GM12878 (cell line): ENCODE results near the gene CRIM1. TPM values are rescaled to one million over a fixed set of nuclear protein-coding genes. Genes with fewer than 3 reads are reported as not detected.

Source experiments
- ATAC-seq: fragments of 200-7000 bp; cut with Tn5 transposase; 3 replicates; pipeline ENCODE4 v1.9.1; 2020; ENCODE audit warnings: mild to moderate bottlenecking, moderate library complexity
- BruUV-seq: library from RNA; stranded (reverse); fragments of 400-500 nt; replicated peaks from 2 replicates; lab custom pipeline; 2021; lab: Mats Ljungman, UMichigan
- CTCF ChIA-PET: fragments of 300-600 bp; sonication (Branson Sonifier 250); formaldehyde crosslinking; extraction: SDS; loops from one replicate; lab custom pipeline; 2021; ENCODE audit warnings: inconsistent platforms; lab: Yijun Ruan, JAX
- POLR2A ChIA-PET: fragments of 350-600 bp; formaldehyde crosslinking; extraction: SDS; loops from one replicate; lab custom pipeline; 2021; ENCODE audit warnings: inconsistent platforms; lab: Charles Lee
- RAD21 ChIA-PET: fragments of 300-600 bp; sonication (Branson Sonifier 250); formaldehyde crosslinking; loops from one replicate; lab custom pipeline; 2023; ENCODE audit warnings: antibody characterized with exemption; ENCODE audit not compliant: unreplicated experiment; lab: Charles Lee
- SMC1A ChIA-PET: fragments of 300-600 bp; sonication (Branson Sonifier 250); formaldehyde crosslinking; loops from one replicate; lab custom pipeline; 2023; ENCODE audit not compliant: unreplicated experiment, uncharacterized antibody; lab: Charles Lee
- DNase-seq: peaks from one replicate; pipeline ENCODE4 v3.0.0-alpha.2; 2011; ENCODE audit warnings: low read depth, low spot score
- FAIRE-seq: peaks from 3 replicates; lab custom pipeline; 2011; peaks lifted over from hg19 to GRCh38; lab: Jason Lieb, UNC
- H2AFZ ChIP-seq: 2 replicates; pipeline ENCODE4 v1.6.0; 2011; ENCODE audit warnings: low read depth, low read length, control low read depth; ENCODE audit not compliant: control insufficient read depth
- H3K27ac ChIP-seq: 2 replicates; pipeline ENCODE4 v1.5.1; 2011; ENCODE audit warnings: control low read depth; ENCODE audit not compliant: control insufficient read depth, insufficient read depth
- H3K27me3 ChIP-seq, 2 experiments: replicated peaks in 1 of 2; 2 replicates each; pipeline versions ENCODE4 v1.6.0 to v1.6.1; 2011; ENCODE audit warnings: low read length in 1 of 2; ENCODE audit not compliant: control insufficient read depth in 2 of 2, insufficient read depth in 2 of 2
- H3K36me3 ChIP-seq, 2 experiments: 2 replicates each; pipeline ENCODE4 v1.5.1; 2011; ENCODE audit warnings: low read length in 1 of 2; ENCODE audit not compliant: control insufficient read depth in 2 of 2, insufficient read depth in 2 of 2
- H3K4me1 ChIP-seq: 2 replicates; pipeline ENCODE4 v1.6.1; 2011; ENCODE audit warnings: mild to moderate bottlenecking, low read length, moderate library complexity, mixed read lengths; ENCODE audit not compliant: control insufficient read depth, insufficient read depth
- H3K4me2 ChIP-seq: 2 replicates; pipeline ENCODE4 v1.6.0; 2011; ENCODE audit warnings: control low read depth; ENCODE audit not compliant: control insufficient read depth, insufficient read depth
- H3K4me3 ChIP-seq: fragments of 200-600 bp; sonication (generic); 2 replicates; pipeline ENCODE4 v1.5.1; 2016
- H3K79me2 ChIP-seq: 2 replicates; pipeline ENCODE4 v1.6.0; 2011; ENCODE audit warnings: low read length; ENCODE audit not compliant: control insufficient read depth, insufficient read depth
- H3K9ac ChIP-seq: 2 replicates; pipeline ENCODE4 v1.8.0; 2011; ENCODE audit warnings: low read length, control low read depth, mixed read lengths; ENCODE audit not compliant: control insufficient read depth, insufficient read depth
- H3K9me3 ChIP-seq: replicated peaks from 3 replicates; pipeline ENCODE4 v1.5.1; 2011; ENCODE audit warnings: mild to moderate bottlenecking, low read length; ENCODE audit not compliant: control insufficient read depth, insufficient read depth
- H4K20me1 ChIP-seq: 2 replicates; pipeline ENCODE4 v1.6.0; 2011; ENCODE audit not compliant: control insufficient read depth, insufficient read depth
- GATAD2B ChIP-seq: fragments of 450-650 bp; conservative IDR thresholded peaks from 2 replicates; pipeline ENCODE4 v1.6.1; 2017; ENCODE audit warnings: low read depth, mild to moderate bottlenecking, moderate library complexity
- KDM1A ChIP-seq: fragments of 200-600 bp; sonication (generic); IDR thresholded peaks from 2 replicates; pipeline ENCODE4 v1.6.1; 2016; ENCODE audit warnings: borderline replicate concordance
- MYB ChIP-seq: fragments of 150-350 bp; IDR thresholded peaks from 2 replicates; pipeline ENCODE4 v1.6.1; 2014; ENCODE audit warnings: mild to moderate bottlenecking, low read depth, low read length, borderline replicate concordance
- POU2F2 ChIP-seq: IDR thresholded peaks from 3 replicates; pipeline ENCODE4 v1.6.1; 2011; ENCODE audit warnings: low read depth, mild to moderate bottlenecking, low read length, borderline replicate concordance
- TARDBP ChIP-seq: IDR thresholded peaks from 2 replicates; pipeline ENCODE4 v1.6.1; 2016; ENCODE audit warnings: borderline replicate concordance
- TCF3 ChIP-seq: IDR thresholded peaks from 2 replicates; pipeline ENCODE4 v1.6.1; 2012; ENCODE audit warnings: low read depth, mild to moderate bottlenecking, low read length, borderline replicate concordance; ENCODE audit not compliant: insufficient read depth
- ZSCAN29 ChIP-seq: fragments of 450-650 bp; IDR thresholded peaks from 2 replicates; pipeline ENCODE4 v1.6.1; 2017; ENCODE audit warnings: mild to moderate bottlenecking, moderate library complexity
- WGBS: methylation state at CpG from one replicate; pipeline ENCODE4 v1.1.6; 2016; ENCODE audit warnings: low lambda C conversion rate; ENCODE audit not compliant: insufficient replicate concordance, insufficient coverage; ENCODE audit errors: missing lambda C conversion rate; 5-methylcytosine and 5-hydroxymethylcytosine counted together
- in situ Hi-C: fragments of 300-500 bp; cut with MboI; formaldehyde crosslinking; loops from 9 replicates; pipeline ENCODE4 v1.14.3; 2018; ENCODE audit warnings: mixed read lengths
- intact Hi-C: fragments of 100-400 bp; cut with micrococcal nuclease; formaldehyde crosslinking; loops from one replicate; pipeline ENCODE4 v1.14.2; 2022; ENCODE audit not compliant: unreplicated experiment
- polyA plus RNA-seq, 11 experiments: library from polyadenylated mRNA; depleted of rRNA in 4 of 11; unstranded in 6 of 11; stranded (reverse) in 5 of 11; fragments of >200 nt; fragmentation: Nextera tagmentation in 4 of 11; fragmentation: Illumina TruSeq in 1 of 11; extraction: Ambion mirVana in 4 of 11; extraction: Trizol in 1 of 11; gene quantifications; 1 replicate in 1 of 11; 2 replicates in 10 of 11; pipeline versions ENCODE4 v1.2.1 to v1.2.3, GENCODE V29; 2011 to 2016; ENCODE audit warnings: inconsistent platforms in 2 of 11, missing spikeins in 2 of 11, low read depth in 1 of 11
- total RNA-seq, 4 experiments: library from RNA; depleted of rRNA in 3 of 4; stranded (reverse); fragments of >200 nt in 3 of 4; fragmentation: Illumina TruSeq in 1 of 4; extraction: Trizol in 1 of 4; gene quantifications; 2 replicates each; pipeline versions ENCODE4 v1.2.1 to v1.2.3, GENCODE V29; 2013 to 2021
- TF ChIP-seq, protein P1 (sequence below): fragments of 450-650 bp; IDR thresholded peaks from 2 replicates; pipeline ENCODE4 v1.6.1; 2018; ENCODE audit warnings: borderline replicate concordance, mild to moderate bottlenecking; ENCODE audit not compliant: partially characterized antibody
- TF ChIP-seq, protein P2 (sequence below): fragments of 450-650 bp; IDR thresholded peaks from 2 replicates; pipeline ENCODE4 v1.6.1; 2017; ENCODE audit warnings: low read depth, mild to moderate bottlenecking, moderate library complexity

The CRIM1 gene
- total and polyA plus RNA-seq, 10 of the 15 experiments (the other 5 are each of a cell fraction or from before 2014, with no cell fraction given) = 0.42 to 7.4 (median 3.1) TPM

DNA sequence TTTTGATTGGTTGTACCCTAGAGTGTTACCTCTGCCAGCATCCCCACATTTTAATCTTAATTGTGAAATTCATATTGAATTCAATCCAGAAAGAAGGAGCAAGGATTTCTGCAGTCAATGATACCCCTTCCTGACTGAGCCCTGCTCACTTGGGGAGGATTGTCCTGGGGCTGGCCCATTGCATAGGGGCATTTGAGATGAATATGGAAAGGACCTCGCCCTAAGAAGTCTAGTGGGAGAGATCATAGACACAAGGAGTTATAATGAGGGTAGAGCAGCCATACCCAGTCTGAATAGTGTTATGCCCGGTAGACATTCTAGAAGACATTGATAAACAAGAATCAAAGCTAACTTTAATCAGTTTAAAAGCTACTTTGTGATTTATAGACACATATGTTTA, 53.8 kb downstream of the CRIM1 start:
- BruUV-seq = no TSS peak
- H3K27me3 ChIP-seq = no peaks in the 10 kb centered on the region
- RAD21 ChIA-PET = no interaction called here
- in situ Hi-C loops (no loop called here), intact Hi-C loops (no loop called here)
- H3K79me2 ChIP-seq = no peaks in the 10 kb centered on the region
- peaks cover 7% of the 10 kb centered on the region for H3K4me1 ChIP-seq
- no peak overlapping the region for H3K4me3 ChIP-seq
- no peak overlapping the region for H2AFZ ChIP-seq
- no peaks in the 10 kb centered on the region for H3K36me3 ChIP-seq
- FAIRE-seq (no peak), ATAC-seq (no peak), DNase-seq (no peak)
- no peak overlapping the region for H3K4me2 ChIP-seq
- POLR2A ChIA-PET = no interaction called here
- WGBS = 0% methylated on average over 2 of the region's 2 CpGs
- no peak overlapping the region for H3K27ac ChIP-seq
- TF ChIP-seq TARDBP (no peak), TCF3 (no peak), KDM1A (no peak), ZSCAN29 (no peak), POU2F2 (no peak), GATAD2B (no peak), MYB (no peak)
- TF ChIP-seq, protein P1, sequence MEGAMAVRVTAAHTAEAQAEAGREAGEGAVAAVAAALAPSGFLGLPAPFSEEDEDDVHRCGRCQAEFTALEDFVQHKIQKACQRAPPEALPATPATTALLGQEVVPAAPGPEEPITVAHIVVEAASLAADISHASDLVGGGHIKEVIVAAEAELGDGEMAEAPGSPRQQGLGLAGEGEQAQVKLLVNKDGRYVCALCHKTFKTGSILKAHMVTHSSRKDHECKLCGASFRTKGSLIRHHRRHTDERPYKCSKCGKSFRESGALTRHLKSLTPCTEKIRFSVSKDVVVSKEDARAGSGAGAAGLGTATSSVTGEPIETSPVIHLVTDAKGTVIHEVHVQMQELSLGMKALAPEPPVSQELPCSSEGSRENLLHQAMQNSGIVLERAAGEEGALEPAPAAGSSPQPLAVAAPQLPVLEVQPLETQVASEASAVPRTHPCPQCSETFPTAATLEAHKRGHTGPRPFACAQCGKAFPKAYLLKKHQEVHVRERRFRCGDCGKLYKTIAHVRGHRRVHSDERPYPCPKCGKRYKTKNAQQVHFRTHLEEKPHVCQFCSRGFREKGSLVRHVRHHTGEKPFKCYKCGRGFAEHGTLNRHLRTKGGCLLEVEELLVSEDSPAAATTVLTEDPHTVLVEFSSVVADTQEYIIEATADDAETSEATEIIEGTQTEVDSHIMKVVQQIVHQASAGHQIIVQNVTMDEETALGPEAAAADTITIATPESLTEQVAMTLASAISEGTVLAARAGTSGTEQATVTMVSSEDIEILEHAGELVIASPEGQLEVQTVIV = no peak
- TF ChIP-seq, protein P2, sequence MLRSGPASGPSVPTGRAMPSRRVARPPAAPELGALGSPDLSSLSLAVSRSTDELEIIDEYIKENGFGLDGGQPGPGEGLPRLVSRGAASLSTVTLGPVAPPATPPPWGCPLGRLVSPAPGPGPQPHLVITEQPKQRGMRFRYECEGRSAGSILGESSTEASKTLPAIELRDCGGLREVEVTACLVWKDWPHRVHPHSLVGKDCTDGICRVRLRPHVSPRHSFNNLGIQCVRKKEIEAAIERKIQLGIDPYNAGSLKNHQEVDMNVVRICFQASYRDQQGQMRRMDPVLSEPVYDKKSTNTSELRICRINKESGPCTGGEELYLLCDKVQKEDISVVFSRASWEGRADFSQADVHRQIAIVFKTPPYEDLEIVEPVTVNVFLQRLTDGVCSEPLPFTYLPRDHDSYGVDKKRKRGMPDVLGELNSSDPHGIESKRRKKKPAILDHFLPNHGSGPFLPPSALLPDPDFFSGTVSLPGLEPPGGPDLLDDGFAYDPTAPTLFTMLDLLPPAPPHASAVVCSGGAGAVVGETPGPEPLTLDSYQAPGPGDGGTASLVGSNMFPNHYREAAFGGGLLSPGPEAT = no peak
- no peaks in the 10 kb centered on the region; the same call in 2 of the 3 replicates for H3K9me3 ChIP-seq
- H4K20me1 ChIP-seq = no peaks in the 10 kb centered on the region
- CTCF ChIA-PET = interaction anchor here (0.7 kb wide), 1 partner anchor 272 kb away, joined by 3 read pairs; no protein-coding TSS in a partner anchor
- SMC1A ChIA-PET = interaction anchor here (1.7 kb wide), 1 partner anchor 8 kb away, joined by 3 read pairs; no protein-coding TSS in a partner anchor
- H3K9ac ChIP-seq = no peak overlapping the region
